ENCODE data around the gene IPCEF1.

The IPCEF1 gene

DNA sequence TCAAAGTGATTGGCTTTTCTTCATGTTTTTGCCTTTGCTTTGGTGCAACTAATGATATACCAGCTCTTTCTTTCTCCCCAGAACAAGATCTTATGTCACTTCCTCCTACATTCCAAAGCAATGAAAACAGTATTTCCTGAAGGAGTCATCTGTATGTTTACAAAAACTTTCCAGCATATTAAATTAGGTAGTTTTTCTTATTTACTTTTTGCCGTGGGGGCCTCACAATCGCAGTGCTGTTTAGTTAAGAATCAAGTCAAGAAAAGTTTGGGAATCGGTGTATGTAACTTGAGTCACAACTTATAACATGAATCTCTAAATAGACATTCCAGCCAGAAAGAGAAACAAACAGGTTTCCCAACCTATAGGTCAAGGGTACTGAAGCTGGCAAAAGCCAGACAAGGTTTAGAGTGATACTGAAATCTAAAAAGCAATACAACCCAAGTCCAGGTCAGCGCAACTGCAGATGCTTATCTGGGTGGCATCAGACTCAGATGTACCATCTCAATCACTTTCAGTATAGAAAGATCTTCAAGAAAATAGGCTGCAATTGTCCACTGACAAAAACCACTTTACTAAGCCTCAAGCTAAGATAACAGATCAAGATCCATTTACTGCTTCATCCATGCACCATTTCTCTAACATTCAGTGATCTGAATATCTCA, 63.6 kb downstream of the IPCEF1 start:
- Histone ChIP-seq H2AFZ (ENCODE audit: low read depth, low read length) (no peak overlapping the region), H3K4me1 (ENCODE audit: insufficient read depth, low read length) (peaks cover 6% of the 10 kb centered on the region), H3K36me3 (ENCODE audit: insufficient read depth, low read length) (no peaks in the 10 kb centered on the region), H3K9me3 (ENCODE audit: low read length) (no peaks in the 10 kb centered on the region), H3K4me3 (ENCODE audit: low read length) (no peak overlapping the region), H3K27me3 (ENCODE audit: insufficient read depth, low read length) (no peaks in the 10 kb centered on the region)

GRCh38 chr6:154292066-154292465, 64.5 kb downstream of the IPCEF1 start:
- no peaks in the 10 kb centered on the region for H3K27me3 ChIP-seq (ENCODE audit: insufficient read depth, low read length)
- H3K4me3 ChIP-seq (ENCODE audit: low read length) = no peak overlapping the region
- no peak overlapping the region for H2AFZ ChIP-seq (ENCODE audit: low read depth, low read length)
- H3K9me3 ChIP-seq (ENCODE audit: low read length) = no peaks in the 10 kb centered on the region
- H3K36me3 ChIP-seq (ENCODE audit: insufficient read depth, low read length) = no peaks in the 10 kb centered on the region
- H3K4me1 ChIP-seq (ENCODE audit: insufficient read depth, low read length) = no peaks in the 10 kb centered on the region

- Histone ChIP-seq H3K9me3 (ENCODE audit: low read length) (no peaks in the 10 kb centered on the region), H3K4me3 (ENCODE audit: low read length) (no peak overlapping the region)
Measured at GRCh38 chr6:154289818-154290508, 66.6 kb downstream of the IPCEF1 start.

DNA sequence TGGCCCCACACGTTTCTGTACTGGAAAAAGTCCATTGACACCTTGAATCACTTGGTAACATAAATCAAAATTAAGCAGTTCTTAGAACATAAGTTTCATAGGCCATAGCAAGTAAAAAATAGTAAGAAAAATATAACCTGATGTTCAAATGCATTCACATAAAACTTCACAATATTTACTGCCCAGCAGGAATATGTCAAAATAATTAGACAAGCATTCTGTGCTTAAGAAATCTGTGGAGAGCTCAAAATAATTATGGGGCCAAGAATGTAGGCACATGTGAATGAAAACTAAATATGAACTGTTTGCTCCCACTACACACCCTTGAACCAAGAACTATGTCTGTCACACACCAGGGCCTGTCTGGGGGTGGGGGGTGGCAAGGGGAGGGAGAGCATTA, 70.8 kb downstream of the IPCEF1 start:
- Histone ChIP-seq H3K27me3 (ENCODE audit: insufficient read depth, low read length) (no peaks in the 10 kb centered on the region), H3K9me3 (ENCODE audit: low read length) (no peaks in the 10 kb centered on the region), H2AFZ (ENCODE audit: low read depth, low read length) (no peak overlapping the region), H3K4me1 (ENCODE audit: insufficient read depth, low read length) (no peaks in the 10 kb centered on the region), H3K36me3 (ENCODE audit: insufficient read depth, low read length) (no peaks in the 10 kb centered on the region), H3K4me3 (ENCODE audit: low read length) (no peak overlapping the region)

More at GRCh38 chr6:154289818-154290508, 66.6 kb downstream of the IPCEF1 start:
- Histone ChIP-seq H3K4me1 (ENCODE audit: insufficient read depth, low read length) (no peaks in the 10 kb centered on the region), H3K27me3 (ENCODE audit: insufficient read depth, low read length) (no peaks in the 10 kb centered on the region), H3K36me3 (ENCODE audit: insufficient read depth, low read length) (no peaks in the 10 kb centered on the region), H2AFZ (ENCODE audit: low read depth, low read length) (no peak overlapping the region)

DNA sequence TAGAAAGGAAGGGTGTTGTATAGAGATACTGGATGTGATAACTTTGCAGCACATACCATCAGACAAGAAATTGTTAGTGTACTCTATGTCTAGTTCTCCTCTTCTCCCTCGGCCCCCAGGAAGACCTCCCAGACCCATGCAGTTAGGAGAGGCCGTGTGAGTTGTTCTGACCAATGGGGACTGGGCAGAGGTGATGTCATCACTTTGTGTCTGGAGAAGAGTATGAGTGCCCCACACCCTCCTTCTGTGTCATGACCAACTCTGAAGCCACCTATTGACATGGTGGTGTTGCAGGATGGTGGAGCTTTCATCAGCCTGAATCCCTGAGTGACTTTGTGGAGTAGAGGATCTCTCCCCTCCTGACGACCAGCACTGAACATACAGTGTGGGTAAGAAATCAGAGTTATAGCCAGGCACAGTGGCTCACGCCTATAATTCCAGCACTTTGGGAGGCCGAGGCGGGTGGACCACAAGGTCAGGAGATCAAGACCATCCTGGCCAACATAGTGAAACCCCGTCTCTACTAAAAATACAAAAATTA, 72.2 kb downstream of the IPCEF1 start:
- Histone ChIP-seq H2AFZ (ENCODE audit: low read depth, low read length) (no peak overlapping the region), H3K9me3 (ENCODE audit: low read length) (no peaks in the 10 kb centered on the region), H3K4me3 (ENCODE audit: low read length) (no peak overlapping the region), H3K36me3 (ENCODE audit: insufficient read depth, low read length) (no peaks in the 10 kb centered on the region), H3K27me3 (ENCODE audit: insufficient read depth, low read length) (no peaks in the 10 kb centered on the region), H3K4me1 (ENCODE audit: insufficient read depth, low read length) (no peaks in the 10 kb centered on the region)

DNA sequence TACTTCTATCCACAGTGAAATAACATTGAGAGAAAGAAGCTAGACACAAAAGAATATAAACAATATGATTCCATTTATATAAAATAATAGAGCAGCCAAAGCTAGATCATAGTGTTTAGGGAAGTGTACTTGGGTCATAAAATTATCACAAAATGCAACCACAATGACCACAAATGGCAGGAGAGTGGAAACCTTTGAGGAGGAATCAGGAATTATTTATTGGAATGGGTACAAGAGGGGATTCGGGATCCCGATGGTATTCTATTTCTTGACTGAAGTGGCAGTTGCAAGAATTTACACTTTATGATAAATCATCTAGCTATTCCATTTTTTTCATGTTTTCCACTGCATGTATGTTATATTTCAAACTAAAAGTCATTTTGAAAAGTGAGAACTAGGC, 76.1 kb downstream of the IPCEF1 start:
- Histone ChIP-seq H3K9me3 (ENCODE audit: low read length) (no peaks in the 10 kb centered on the region), H3K4me3 (ENCODE audit: low read length) (no peak overlapping the region), H3K4me1 (ENCODE audit: insufficient read depth, low read length) (no peaks in the 10 kb centered on the region), H3K27me3 (ENCODE audit: insufficient read depth, low read length) (no peaks in the 10 kb centered on the region), H2AFZ (ENCODE audit: low read depth, low read length) (no peak overlapping the region), H3K36me3 (ENCODE audit: insufficient read depth, low read length) (no peaks in the 10 kb centered on the region)

DNA sequence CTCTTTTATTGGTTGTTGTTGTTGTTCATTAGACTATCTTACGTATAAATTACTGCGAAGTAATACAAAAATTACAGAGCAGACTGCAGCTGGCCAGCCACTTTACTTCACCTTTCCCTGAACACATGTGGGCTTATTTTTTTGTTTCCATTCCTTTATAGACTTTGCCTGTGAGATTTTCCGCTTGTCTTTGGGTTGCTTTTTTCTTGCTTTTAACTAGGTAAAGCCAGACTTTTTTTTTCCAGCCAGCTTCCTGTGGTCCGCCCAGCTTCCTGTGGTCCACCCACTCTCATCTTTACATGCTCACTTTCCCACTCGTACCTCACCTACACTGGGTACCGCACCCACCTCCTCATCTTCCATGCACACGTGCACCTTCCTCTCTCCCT, 79.0 kb downstream of the IPCEF1 start:
- H3K4me3 ChIP-seq (ENCODE audit: low read length) = no peak overlapping the region
- no peaks in the 10 kb centered on the region for H3K9me3 ChIP-seq (ENCODE audit: low read length)
- H3K4me1 ChIP-seq (ENCODE audit: insufficient read depth, low read length) = no peaks in the 10 kb centered on the region
- no peaks in the 10 kb centered on the region for H3K27me3 ChIP-seq (ENCODE audit: insufficient read depth, low read length)
- no peak overlapping the region for H2AFZ ChIP-seq (ENCODE audit: low read depth, low read length)
- H3K36me3 ChIP-seq (ENCODE audit: insufficient read depth, low read length) = no peaks in the 10 kb centered on the region

GRCh38 chr6:154276810-154277628, 79.6 kb downstream of the IPCEF1 start:
- H2AFZ ChIP-seq (ENCODE audit: low read depth, low read length) = no peak overlapping the region
- H3K4me3 ChIP-seq (ENCODE audit: low read length) = no peak overlapping the region
- H3K36me3 ChIP-seq (ENCODE audit: insufficient read depth, low read length) = no peaks in the 10 kb centered on the region
- no peaks in the 10 kb centered on the region for H3K27me3 ChIP-seq (ENCODE audit: insufficient read depth, low read length)
- no peaks in the 10 kb centered on the region for H3K9me3 ChIP-seq (ENCODE audit: low read length)
- H3K4me1 ChIP-seq (ENCODE audit: insufficient read depth, low read length) = no peaks in the 10 kb centered on the region

DNA sequence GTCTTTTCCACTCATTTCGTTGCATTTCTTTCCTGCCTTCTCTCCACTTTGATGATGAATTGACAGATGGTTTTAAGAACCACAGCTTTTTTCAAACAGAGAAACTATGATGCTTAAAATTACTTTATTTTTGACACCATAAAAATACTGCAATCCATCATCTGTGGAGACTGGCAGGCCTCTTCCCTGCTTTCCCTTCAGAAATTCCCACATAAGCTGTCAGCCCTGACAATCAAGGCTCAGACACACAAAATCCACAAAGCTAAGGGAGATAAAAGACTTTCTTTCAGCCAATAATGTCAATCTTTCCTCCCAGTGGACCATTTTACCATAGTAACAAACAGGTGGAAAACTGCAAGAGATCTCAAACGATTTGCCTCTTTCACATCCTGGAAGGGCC, 82.4 kb downstream of the IPCEF1 start:
- Histone ChIP-seq H2AFZ (ENCODE audit: low read depth, low read length) (no peak overlapping the region), H3K4me3 (ENCODE audit: low read length) (no peak overlapping the region), H3K27me3 (ENCODE audit: insufficient read depth, low read length) (no peaks in the 10 kb centered on the region), H3K36me3 (ENCODE audit: insufficient read depth, low read length) (no peaks in the 10 kb centered on the region), H3K4me1 (ENCODE audit: insufficient read depth, low read length) (no peaks in the 10 kb centered on the region), H3K9me3 (ENCODE audit: low read length) (no peaks in the 10 kb centered on the region)

DNA sequence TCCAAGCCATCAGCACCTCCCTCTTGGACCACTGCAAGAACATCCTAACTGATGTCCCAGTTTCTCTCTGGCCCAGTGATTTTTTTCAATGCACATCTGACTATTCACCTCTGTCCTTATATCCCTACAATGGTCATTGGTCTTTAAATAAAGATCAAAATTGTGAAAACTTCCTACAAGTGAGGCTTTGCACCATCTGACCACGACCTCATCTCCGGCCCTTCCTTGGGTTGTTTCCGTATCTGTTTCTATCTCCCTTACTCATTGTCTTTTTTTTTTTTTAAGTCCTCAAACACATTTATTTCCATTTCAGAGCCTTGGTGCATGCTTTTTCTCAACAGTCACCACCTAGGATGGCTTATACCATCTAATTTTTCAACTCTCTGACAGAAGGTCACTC, 88.1 kb downstream of the IPCEF1 start:
- no peaks in the 10 kb centered on the region for H3K27me3 ChIP-seq (ENCODE audit: insufficient read depth, low read length)
- no peak overlapping the region for H2AFZ ChIP-seq (ENCODE audit: low read depth, low read length)
- H3K9me3 ChIP-seq (ENCODE audit: low read length) = no peaks in the 10 kb centered on the region
- no peaks in the 10 kb centered on the region for H3K36me3 ChIP-seq (ENCODE audit: insufficient read depth, low read length)
- H3K4me3 ChIP-seq (ENCODE audit: low read length) = no peak overlapping the region
- no peaks in the 10 kb centered on the region for H3K4me1 ChIP-seq (ENCODE audit: insufficient read depth, low read length)

- no peak overlapping the region for H2AFZ ChIP-seq (ENCODE audit: low read depth, low read length)
- no peaks in the 10 kb centered on the region for H3K27me3 ChIP-seq (ENCODE audit: insufficient read depth, low read length)
- no peaks in the 10 kb centered on the region for H3K9me3 ChIP-seq (ENCODE audit: low read length)
- no peaks in the 10 kb centered on the region for H3K36me3 ChIP-seq (ENCODE audit: insufficient read depth, low read length)
- H3K4me3 ChIP-seq (ENCODE audit: low read length) = no peak overlapping the region
- no peaks in the 10 kb centered on the region for H3K4me1 ChIP-seq (ENCODE audit: insufficient read depth, low read length)
Measured at GRCh38 chr6:154267508-154268106, 89.0 kb downstream of the IPCEF1 start.

DNA sequence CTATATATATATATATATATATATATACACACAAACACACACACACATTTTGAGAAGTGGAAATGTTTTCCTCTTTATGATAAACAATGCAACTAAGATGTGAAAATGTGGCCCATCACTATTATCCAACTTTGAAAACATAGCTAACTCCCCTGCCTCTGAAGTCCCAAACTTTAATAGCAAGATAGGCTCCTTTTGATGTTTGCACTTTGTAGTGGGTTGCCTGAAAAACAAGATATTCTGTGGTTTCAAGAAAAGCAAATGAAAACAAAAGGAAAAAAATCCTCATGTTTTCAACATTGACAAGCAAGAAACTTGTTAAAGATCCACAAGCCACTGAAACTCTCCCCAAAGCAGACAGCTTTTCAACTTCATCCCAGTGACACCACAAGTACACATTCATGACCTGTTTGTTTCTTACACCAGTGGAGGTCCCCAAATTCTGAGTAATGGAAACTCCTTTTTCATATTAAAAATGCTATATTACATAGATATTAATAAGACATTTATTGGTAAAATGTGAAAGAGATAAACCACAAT, 90.0 kb downstream of the IPCEF1 start:
- Histone ChIP-seq H3K27me3 (ENCODE audit: insufficient read depth, low read length) (no peaks in the 10 kb centered on the region), H3K4me1 (ENCODE audit: insufficient read depth, low read length) (no peaks in the 10 kb centered on the region), H3K4me3 (ENCODE audit: low read length) (no peak overlapping the region), H2AFZ (ENCODE audit: low read depth, low read length) (no peak overlapping the region), H3K9me3 (ENCODE audit: low read length) (no peaks in the 10 kb centered on the region), H3K36me3 (ENCODE audit: insufficient read depth, low read length) (no peaks in the 10 kb centered on the region)
